MM.1S (cell line): Measurements from ENCODE around the gene IMMP2L.

Source experiments
- DNase-seq: peaks from one replicate; pipeline ENCODE4 v3.0.0-alpha.2; 2015
- H2AFZ ChIP-seq: fragments of 300-600 bp; sonication (generic); 2 replicates; pipeline ENCODE4 v1.6.0; 2016; ENCODE audit warnings: antibody characterized with exemption, low read length
- H3F3A ChIP-seq: fragments of 300-600 bp; sonication (generic); 2 replicates; pipeline ENCODE4 v1.6.1; 2016; ENCODE audit warnings: mild to moderate bottlenecking, antibody characterized with exemption, low read length, moderate library complexity, mixed read lengths; ENCODE audit not compliant: insufficient read depth
- H3K27ac ChIP-seq: fragments of 300-600 bp; sonication (generic); 2 replicates; pipeline ENCODE4 v1.5.1; 2016; ENCODE audit warnings: mild to moderate bottlenecking, low read length
- H3K27me3 ChIP-seq: fragments of 300-600 bp; sonication (generic); replicated peaks from 2 replicates; pipeline ENCODE4 v1.6.0; 2016; ENCODE audit warnings: low read length; ENCODE audit not compliant: insufficient read depth
- H3K36me3 ChIP-seq: fragments of 300-600 bp; sonication (generic); replicated peaks from 2 replicates; pipeline ENCODE4 v1.6.1; 2016; ENCODE audit warnings: mild to moderate bottlenecking, low read length, mixed read lengths; ENCODE audit not compliant: insufficient read depth
- H3K4me1 ChIP-seq: fragments of 300-600 bp; sonication (generic); 2 replicates; pipeline ENCODE4 v1.6.1; 2016; ENCODE audit warnings: low read length, mixed read lengths
- H3K4me2 ChIP-seq: fragments of 300-600 bp; sonication (generic); 2 replicates; pipeline ENCODE4 v1.6.0; 2016; ENCODE audit warnings: low read depth, low read length
- H3K4me3 ChIP-seq: fragments of 300-600 bp; sonication (generic); 2 replicates; pipeline ENCODE4 v1.5.1; 2016; ENCODE audit warnings: low read length, mixed read lengths
- H3K79me2 ChIP-seq: fragments of 300-600 bp; sonication (generic); 2 replicates; pipeline ENCODE4 v1.6.1; 2016; ENCODE audit warnings: mixed run types, low read length, mixed read lengths
- H3K9ac ChIP-seq: fragments of 300-600 bp; sonication (generic); 2 replicates; pipeline ENCODE4 v1.6.1; 2016; ENCODE audit warnings: low read length, mixed read lengths
- H3K9me2 ChIP-seq: fragments of 300-600 bp; sonication (generic); replicated peaks from 2 replicates; pipeline ENCODE4 v1.6.1; 2016; ENCODE audit warnings: mild to moderate bottlenecking, low read length, mixed read lengths; ENCODE audit not compliant: insufficient read depth
- H3K9me3 ChIP-seq: fragments of 300-600 bp; sonication (generic); replicated peaks from 2 replicates; pipeline ENCODE4 v1.6.1; 2016; ENCODE audit warnings: mild to moderate bottlenecking, low read length, mixed read lengths; ENCODE audit not compliant: insufficient read depth
- H4K20me1 ChIP-seq: fragments of 300-600 bp; sonication (generic); 2 replicates; pipeline ENCODE4 v1.6.1; 2016; ENCODE audit warnings: mild to moderate bottlenecking, low read length, moderate library complexity, mixed read lengths; ENCODE audit not compliant: insufficient read depth
- EZH2 ChIP-seq: fragments of 300-600 bp; sonication (generic); optimal IDR thresholded peaks from 2 replicates; pipeline ENCODE3; 2017; ENCODE audit warnings: low read depth, mild to moderate bottlenecking, antibody characterized with exemption, low read length, mixed read lengths
- EZH2phosphoT487 ChIP-seq: fragments of 300-600 bp; sonication (generic); IDR thresholded peaks from 2 replicates; pipeline ENCODE4 v1.6.1; 2018; ENCODE audit warnings: antibody characterized with exemption, low read length
- TF ChIP-seq, protein P1 (sequence below): fragments of 300-600 bp; sonication (generic); IDR thresholded peaks from 2 replicates; pipeline ENCODE4 v1.5.1; 2016; ENCODE audit warnings: antibody characterized with exemption, low read length, mixed read lengths

The IMMP2L gene

DNA sequence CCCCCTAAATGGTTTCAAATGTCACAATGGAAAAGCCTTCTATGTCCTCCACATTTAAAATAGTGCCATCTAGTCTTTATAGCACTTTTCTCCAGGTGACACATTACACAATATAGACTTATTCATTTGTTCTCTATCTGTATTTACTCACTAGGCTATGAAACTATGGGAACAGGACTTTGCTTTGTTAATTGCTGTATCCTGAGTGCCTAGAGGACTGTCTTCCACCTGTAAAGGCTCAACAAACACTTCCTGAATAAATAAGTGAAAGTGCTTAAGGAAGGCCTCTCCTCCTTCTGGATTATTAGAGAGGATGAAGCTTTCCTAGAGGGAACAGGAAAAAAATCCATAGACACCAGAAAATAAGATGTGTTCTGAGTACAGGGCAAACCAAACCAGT lies 868.9 kb downstream of the IMMP2L start:
- no peak overlapping the region for H3K4me3 ChIP-seq
- H2AFZ ChIP-seq: no peak overlapping the region
- H3K27me3 ChIP-seq: no peaks in the 10 kb centered on the region
- no peaks in the 10 kb centered on the region for H3K9me2 ChIP-seq
- DNase-seq: no peak
- no peak overlapping the region for H3K27ac ChIP-seq
- no peak overlapping the region for H3K9ac ChIP-seq
- no peaks in the 10 kb centered on the region for H3F3A ChIP-seq
- H3K36me3 ChIP-seq: no peaks in the 10 kb centered on the region
- H3K4me1 ChIP-seq: no peaks in the 10 kb centered on the region
- H3K9me3 ChIP-seq: no peaks in the 10 kb centered on the region
- no peaks in the 10 kb centered on the region for H4K20me1 ChIP-seq
- TF ChIP-seq, protein P1, sequence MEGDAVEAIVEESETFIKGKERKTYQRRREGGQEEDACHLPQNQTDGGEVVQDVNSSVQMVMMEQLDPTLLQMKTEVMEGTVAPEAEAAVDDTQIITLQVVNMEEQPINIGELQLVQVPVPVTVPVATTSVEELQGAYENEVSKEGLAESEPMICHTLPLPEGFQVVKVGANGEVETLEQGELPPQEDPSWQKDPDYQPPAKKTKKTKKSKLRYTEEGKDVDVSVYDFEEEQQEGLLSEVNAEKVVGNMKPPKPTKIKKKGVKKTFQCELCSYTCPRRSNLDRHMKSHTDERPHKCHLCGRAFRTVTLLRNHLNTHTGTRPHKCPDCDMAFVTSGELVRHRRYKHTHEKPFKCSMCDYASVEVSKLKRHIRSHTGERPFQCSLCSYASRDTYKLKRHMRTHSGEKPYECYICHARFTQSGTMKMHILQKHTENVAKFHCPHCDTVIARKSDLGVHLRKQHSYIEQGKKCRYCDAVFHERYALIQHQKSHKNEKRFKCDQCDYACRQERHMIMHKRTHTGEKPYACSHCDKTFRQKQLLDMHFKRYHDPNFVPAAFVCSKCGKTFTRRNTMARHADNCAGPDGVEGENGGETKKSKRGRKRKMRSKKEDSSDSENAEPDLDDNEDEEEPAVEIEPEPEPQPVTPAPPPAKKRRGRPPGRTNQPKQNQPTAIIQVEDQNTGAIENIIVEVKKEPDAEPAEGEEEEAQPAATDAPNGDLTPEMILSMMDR: no peak
- TF ChIP-seq EZH2phosphoT487 (no peak), EZH2 (no peak)
- H3K79me2 ChIP-seq: no peaks in the 10 kb centered on the region
- no peak overlapping the region for H3K4me2 ChIP-seq

DNA sequence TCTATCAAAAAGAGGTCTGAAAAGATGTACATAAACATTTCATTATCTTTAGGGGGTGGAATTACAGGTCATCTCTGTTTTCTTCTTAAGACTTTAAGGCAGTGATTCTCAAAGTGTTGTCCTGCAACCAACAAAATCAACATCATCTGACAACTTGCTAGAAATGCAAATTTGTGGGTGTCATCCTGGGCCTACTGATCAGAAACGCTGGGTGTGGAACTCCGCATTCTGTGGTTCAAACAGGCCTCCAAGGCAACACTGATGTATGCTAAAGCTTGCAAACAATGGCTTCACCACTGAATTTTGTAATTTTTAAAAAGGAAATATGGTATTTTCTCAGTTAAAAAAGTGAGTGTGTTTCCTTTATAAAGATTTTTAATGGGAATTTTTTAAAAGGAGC lies 873.4 kb downstream of the IMMP2L start:
- Histone ChIP-seq H4K20me1 (no peaks in the 10 kb centered on the region), H3K79me2 (no peaks in the 10 kb centered on the region)
- DNase-seq: no peak

DNA sequence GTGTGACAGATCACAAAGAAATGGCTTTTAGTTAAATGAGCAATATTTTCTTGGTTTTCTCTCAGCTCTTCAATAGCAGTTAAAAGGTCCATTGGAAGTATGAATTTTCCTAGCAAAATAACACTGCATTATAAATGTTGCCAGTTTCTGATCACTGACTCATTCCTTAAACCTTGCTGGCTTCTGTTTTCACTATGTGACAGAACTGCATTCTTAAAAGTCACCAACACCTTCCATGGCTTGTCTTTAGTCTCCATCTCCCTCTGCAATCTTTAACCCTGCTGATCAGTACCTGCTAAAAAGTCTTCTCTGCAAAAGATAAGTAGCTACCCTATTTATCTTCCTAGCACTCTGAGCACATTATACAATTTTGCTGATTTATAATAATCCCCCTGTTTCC lies 876.4 kb downstream of the IMMP2L start:
- Histone ChIP-seq H3K79me2 (no peaks in the 10 kb centered on the region), H3K4me3 (no peak overlapping the region), H3K4me2 (no peak overlapping the region), H3K9me3 (no peaks in the 10 kb centered on the region), H3K4me1 (no peaks in the 10 kb centered on the region), H4K20me1 (no peaks in the 10 kb centered on the region), H3K27me3 (no peaks in the 10 kb centered on the region), H3K9me2 (no peaks in the 10 kb centered on the region), H3K27ac (no peak overlapping the region), H3K9ac (no peak overlapping the region), H2AFZ (no peak overlapping the region), H3F3A (no peaks in the 10 kb centered on the region), H3K36me3 (no peaks in the 10 kb centered on the region)
- TF ChIP-seq EZH2phosphoT487 (no peak), EZH2 (no peak)
- no peak for DNase-seq

More for the DNA sequence above, 873.4 kb downstream of the IMMP2L start:
- Histone ChIP-seq H3K4me1 (no peaks in the 10 kb centered on the region), H3K27ac (no peak overlapping the region), H3K9me2 (no peaks in the 10 kb centered on the region), H3K27me3 (no peaks in the 10 kb centered on the region), H3K9ac (no peak overlapping the region), H3K36me3 (no peaks in the 10 kb centered on the region), H3K4me3 (no peak overlapping the region), H3K9me3 (no peaks in the 10 kb centered on the region), H3K4me2 (no peak overlapping the region), H3F3A (no peaks in the 10 kb centered on the region), H2AFZ (no peak overlapping the region)
- no peak for TF ChIP-seq EZH2phosphoT487
- TF ChIP-seq, protein P1: no peak
- no peak for TF ChIP-seq EZH2

DNA sequence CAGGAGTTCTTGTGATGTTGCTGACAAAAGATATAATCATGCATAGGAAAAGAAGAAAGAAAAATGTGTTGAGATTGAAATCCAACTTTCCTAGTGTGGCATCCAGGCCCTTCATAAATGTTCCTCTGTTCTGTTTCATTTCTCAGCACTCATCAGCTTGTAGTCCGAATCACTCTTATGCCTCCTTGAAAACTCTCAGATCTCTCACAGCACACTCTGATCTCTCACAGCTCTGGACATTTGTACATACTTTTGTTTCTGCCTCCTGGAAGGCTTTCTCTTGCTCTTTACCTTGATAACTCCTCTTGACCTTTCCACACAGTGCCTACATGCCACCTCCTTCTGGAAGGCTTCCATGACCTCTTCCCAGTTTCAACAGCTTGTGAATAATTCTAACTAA lies 880.4 kb downstream of the IMMP2L start:
- no peaks in the 10 kb centered on the region for H3F3A ChIP-seq
- H3K79me2 ChIP-seq: no peaks in the 10 kb centered on the region
- no peaks in the 10 kb centered on the region for H3K4me1 ChIP-seq
- no peaks in the 10 kb centered on the region for H3K9me3 ChIP-seq
- no peak overlapping the region for H2AFZ ChIP-seq
- no peaks in the 10 kb centered on the region for H3K9me2 ChIP-seq
- no peak overlapping the region for H3K4me3 ChIP-seq
- no peaks in the 10 kb centered on the region for H4K20me1 ChIP-seq
- no peak for TF ChIP-seq EZH2phosphoT487
- no peak for TF ChIP-seq EZH2
- H3K4me2 ChIP-seq: no peak overlapping the region
- H3K9ac ChIP-seq: no peak overlapping the region
- H3K27ac ChIP-seq: no peak overlapping the region
- no peaks in the 10 kb centered on the region for H3K27me3 ChIP-seq
- DNase-seq: no peak
- H3K36me3 ChIP-seq: no peaks in the 10 kb centered on the region
